Amniotic epithelial cell (primary cell): ENCODE results near the gene OR13J1.
A peak's percentile ranks its signal among the peaks of the same experiment; 100 is the strongest.
"Not testable (repeated sequence)": the region's sequence is repeated elsewhere in the genome, so short reads cannot be mapped to it uniquely, and the experiment has no call there.

Experiments
- DNase-seq: peaks from one replicate; pipeline ENCODE4 v3.0.0-alpha.2; 2010; ENCODE audit warnings: low read depth

Gene OR13J1, protein sequence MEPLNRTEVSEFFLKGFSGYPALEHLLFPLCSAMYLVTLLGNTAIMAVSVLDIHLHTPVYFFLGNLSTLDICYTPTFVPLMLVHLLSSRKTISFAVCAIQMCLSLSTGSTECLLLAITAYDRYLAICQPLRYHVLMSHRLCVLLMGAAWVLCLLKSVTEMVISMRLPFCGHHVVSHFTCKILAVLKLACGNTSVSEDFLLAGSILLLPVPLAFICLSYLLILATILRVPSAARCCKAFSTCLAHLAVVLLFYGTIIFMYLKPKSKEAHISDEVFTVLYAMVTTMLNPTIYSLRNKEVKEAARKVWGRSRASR

DNA sequence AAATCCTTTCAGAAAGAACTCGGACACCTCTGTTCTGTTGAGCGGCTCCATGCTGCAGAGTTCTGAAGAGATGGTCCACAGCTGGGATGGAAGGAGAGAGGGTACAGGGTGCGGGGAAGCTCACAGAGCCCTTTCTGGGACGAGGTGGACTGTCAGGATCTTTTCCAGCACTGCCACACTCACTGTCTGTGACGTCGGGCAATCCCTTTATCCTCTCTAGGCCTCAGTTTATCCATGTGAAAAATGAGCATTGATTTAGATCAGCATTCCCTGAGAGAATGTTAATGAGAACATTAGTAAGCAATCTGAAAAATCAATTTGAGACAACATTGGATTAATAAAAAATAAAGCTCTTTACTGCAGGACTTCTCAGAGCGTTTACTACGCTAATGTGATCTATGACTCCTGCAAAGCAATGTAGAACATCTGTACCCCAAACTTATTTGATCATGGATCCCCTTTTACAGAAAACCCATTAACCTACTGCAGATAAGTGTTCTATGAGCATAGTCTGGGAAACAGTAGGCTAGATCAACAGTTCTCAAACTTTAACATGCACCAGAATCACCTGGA lies at the start of gene OR13J1:
Gene OR13J1 (minus strand): TSS at position 51 of the 573 bp plus-strand sequence. CDS start 0 bp downstream, at position 51.
- DNase-seq = no peak

DNA sequence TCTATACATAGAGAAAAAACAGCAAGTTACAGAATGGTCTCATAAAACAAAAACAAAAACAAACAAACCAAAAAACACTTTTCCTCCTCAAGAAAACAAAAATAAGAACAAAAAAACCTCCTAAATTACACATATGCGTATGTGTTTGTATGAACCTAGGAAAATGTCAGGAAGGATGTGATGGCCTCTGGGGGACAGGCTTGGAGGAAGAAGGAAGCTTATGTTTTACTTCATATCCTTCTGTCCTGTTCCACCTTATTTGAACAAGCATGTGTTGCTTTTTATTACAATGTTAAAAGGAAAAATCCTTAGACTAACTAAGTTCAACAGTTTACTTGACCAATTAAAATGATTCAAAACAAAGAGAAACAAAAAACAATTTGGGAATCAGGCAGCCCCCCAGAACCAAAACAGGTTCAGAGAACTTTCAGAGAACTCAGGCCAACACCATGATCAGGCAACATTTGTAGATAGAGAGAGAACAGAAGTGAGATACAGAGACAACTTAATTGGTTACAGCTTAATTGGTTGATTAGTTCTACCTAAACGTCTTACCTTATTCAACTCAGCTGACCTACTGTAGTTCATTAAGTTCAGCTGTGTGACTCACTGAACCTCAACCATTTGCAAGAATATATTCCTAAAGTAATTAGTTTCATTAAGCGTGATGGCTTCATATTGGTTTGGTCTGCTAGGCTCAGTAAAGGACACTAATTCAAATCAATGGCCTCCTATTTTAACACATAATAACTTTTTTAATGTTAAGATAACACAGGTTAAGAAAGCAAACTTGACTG lies 49.2 kb upstream of the OR13J1 start:
- DNase-seq = no peak

DNA sequence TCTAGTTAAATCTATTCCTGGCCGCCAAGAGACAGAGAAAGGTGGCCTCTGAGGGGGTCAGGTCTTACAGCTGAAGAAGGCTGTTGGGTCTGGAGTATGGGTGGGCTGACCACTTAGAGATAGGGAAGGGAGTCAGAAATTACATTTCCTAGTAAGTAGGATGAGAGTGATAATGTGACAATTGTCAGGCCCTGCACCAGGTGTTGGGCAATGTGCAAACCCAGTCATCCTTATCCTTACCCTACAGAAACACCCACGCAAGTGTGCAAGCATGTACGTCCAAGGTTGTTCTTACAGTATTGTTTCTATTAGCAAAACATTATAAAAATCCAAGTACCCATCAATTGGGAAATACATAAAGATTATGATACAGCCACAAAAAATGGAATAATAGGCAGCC lies 48.6 kb upstream of the OR13J1 start:
- DNase-seq = no peak

DNA sequence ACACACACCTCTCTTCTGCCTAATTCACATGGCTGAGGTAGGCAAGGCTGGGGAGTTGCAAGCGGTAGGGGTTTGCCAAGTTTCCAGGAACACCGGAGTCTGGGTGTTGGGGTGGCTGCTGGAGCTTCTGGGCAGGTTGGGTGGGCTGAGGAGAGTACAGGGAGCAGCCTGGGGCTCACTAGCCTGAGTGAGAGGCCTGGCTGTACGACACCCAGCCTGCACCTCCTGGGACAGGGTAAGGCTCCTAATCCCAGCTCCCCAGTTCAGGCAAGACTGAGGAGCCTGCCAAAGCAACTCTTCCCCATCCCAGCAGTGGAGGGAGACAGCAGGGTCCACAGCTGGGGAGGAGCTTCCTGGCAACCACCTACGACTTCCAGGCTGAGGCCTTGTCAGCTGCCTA lies 47.1 kb upstream of the OR13J1 start:
- no peak for DNase-seq

DNA sequence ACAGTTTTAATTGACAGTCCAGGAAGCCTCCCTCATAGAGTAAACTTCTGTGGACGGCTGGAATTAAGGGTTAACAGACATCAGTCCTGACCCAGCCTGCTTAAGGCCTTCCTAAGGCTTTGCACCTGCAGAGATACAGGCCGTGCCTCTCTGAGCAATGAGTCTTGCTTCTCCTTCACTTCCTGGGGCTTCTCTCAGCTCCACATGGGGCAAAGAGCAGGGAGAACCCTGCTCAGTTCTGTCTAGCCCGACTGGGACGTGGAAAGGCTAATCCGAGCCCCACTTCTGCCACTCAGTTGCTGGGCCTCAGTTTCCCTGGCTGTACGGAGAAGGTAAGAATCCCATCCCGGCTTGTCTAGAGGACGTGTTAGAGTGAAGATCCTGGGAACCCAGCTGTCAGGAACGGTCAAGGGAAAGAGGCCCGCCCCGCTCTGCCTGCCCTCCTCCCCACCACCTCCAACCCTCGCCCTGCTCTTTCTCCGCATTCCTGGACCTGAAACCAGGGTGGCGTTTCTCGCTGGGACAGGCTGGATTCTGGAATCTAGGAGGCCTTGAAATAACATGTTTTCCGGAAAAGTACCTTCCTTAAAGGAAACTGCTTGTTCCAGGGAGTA lies 45.6 kb upstream of the OR13J1 start:
- DNase-seq = no peak

DNA sequence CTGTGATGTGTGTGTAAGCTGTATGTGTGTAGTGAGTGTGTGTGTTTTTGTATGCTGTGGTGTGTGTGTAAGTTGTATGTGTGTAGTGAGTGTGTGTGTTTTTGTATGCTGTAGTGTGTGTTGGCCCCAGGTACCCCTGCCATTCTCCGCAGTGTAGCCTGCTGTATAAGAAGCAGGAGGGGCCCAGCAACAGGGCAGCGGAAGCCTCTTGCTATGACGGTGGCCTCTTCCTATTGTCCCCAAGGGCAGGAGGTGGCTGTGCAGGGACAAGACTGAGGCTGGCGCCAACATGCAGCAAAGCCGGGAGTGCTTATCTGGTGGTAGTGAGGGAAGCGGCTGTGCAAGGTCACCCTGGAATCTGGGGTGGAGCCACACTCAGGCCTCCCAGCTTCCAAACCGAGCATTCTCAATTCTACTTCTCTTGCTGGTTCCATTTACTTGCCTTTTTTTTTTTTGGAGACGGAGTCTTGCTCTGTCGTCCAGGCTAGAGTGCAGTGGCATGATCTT lies 44.2 kb upstream of the OR13J1 start:
- peak; percentile 32 for DNase-seq

DNA sequence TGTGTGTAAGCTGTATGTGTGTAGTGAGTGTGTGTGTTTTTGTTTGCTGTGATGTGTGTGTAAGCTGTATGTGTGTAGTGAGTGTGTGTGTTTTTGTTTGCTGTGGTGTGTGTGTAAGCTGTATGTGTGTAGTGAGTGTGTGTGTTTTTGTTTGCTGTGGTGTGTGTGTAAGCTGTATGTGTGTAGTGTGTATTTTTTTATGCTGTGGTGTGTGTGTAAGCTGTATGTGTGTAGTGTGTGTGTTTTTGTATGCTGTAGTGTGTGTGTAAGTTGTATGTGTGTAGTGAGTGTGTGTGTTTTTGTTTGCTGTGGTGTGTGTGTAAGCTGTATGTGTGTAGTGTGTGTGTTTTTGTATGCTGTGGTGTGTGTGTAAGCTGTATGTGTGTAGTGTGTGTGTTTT lies 43.2 kb upstream of the OR13J1 start:
- not testable (repeated sequence) for DNase-seq

DNA sequence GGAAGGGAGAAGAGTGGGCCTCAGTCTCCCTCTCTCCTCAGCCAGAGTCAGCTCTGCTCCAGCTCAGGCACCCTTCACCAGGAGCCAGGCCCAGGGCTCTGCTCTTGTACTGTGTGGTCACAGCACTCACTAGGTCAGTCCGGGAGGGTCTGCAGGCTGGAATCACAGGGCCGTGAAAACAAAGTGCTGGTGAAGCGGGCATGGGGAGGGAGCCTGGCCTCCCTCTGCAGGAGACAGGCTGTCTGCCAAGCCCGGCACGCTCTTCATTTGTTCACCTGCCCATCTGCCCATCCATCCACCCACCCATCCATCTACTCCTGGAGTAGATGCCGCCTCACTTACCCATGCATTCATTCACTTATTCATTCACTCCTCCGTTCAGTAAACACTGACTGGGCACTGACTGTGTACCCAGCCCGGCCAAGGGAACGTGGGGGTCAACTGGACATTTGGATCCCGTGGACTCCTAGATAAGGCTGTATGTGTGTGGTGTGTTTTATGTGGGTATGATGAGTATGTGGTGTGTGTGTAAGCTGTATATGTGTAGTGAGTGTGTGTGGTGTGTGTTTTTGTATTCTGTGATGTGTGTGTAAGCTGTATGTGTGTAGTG lies 42.7 kb upstream of the OR13J1 start:
- DNase-seq = no peak

DNA sequence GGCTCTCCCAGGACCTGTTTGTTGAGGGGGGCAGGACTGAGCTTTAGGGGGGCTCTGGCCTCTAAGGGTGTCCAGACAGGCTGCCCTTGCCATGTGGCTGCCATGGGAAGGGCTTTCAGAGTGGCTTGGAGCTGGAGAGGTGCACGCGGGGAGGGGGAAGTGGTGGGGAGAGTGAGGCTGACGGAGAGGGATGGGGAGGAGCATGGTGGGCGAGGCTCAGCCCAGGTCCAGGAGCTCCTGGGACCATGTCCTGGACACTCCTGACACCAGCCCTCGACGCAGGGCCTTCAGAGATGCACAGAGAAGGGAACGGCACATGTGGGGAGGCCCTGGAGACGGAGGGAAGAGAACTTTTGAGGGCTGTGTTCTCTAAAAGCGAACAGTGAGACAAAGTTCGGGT lies 41.5 kb upstream of the OR13J1 start:
- DNase-seq = no peak

DNA sequence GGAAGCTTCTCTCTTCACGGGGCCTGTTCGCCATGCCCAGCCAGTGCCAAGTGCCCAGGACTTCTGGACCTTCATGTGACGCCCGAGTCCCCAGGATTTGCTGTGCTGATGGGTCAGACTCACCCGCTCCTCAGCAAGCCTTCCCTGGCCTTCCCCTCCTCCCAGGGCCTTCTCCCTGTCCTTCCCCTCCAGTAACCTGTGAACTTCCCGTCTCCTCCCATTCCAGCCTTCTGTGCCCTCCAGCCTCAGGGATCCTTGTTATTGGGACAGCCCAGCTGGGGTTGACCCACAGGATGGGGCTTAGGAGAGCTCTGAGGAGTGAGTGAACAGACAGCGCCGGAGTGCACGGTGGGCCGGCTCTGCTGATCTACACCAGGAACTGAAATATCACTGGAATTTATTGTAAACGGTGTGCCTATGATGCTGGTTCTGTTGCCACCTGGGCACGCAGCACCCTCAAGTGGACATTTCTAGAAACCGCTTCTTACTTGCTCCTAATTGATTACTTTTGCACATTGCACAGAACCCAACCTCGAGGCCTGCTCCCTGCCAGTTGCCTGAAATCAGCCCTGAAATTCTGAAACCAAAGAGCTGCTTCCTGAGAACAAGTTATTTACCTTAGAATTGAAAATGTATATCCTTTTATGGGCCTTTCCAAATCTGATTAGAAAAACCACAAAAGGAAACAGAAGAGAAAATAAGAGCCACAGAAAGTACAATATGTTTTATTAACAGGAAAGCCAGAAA lies 40.6 kb upstream of the OR13J1 start:
- peak; percentile 76 for DNase-seq

DNA sequence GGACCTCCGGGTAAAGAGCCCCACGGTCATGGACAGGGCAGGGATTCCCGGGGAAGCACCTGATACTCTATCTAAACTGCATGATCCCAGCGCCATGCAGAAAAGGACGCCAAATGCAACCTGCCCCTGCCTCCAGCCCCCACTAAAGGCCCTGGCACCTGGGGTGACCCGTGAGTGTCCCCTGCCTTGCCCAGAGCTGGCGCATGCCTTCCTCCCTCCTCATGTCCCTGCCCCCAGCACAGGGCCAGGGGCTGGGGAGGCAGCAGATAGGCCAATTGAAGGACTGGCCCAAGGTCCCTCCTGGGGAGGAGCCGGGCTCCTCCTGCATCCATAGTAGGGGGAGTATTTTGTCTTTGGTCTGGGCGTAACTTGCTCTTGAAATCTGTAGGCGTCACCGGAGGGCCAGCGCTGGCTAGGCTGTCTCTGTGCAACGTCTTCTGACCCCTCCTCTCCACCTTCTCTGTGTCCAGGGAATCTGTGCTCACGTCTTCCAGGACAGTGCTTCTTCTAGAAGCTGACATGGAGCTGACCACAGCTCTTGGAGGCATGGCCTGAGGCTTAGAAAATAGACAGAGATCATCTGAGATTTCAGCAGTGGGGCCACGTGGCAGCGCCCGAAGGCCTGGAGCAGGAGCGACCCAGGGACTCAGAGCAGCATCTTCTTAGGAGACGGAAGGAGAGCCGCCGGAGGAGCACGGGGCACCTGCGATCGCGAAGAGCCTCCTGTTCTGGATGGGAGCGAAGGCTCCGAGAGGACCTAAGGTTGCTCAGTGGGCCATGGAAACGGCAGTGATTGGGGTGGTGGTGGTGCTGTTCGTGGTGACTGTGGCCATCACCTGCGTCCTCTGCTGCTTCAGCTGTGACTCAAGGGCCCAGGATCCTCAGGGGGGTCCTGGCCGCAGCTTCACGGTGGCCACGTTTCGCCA lies 39.7 kb upstream of the OR13J1 start:
- no peak for DNase-seq

DNA sequence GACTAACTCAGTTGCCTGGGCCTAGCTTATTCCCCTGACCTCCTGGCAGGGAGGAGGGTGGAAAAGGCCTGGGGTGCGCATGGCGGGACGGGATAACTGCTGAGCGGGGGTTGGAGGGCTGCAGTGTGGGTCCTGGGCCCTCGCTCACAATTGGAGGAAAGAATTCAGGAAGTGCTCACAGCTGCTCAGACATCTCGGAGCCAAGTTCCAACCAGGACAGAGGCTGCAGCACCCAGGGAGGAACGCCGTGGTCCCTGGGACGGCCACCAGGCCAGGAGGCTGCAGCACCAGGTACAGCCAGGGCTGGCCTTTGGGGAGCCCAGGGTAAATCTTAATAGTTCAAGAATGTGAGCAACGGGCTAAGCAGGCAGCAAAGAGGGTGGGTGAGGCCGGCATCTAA lies 39.1 kb upstream of the OR13J1 start, which contains the start of gene SPAAR:
Gene SPAAR (plus strand): TSS at position 217 of the 400 bp plus-strand sequence. CDS start 974 bp downstream, outside the sequence.
- no peak for DNase-seq

DNA sequence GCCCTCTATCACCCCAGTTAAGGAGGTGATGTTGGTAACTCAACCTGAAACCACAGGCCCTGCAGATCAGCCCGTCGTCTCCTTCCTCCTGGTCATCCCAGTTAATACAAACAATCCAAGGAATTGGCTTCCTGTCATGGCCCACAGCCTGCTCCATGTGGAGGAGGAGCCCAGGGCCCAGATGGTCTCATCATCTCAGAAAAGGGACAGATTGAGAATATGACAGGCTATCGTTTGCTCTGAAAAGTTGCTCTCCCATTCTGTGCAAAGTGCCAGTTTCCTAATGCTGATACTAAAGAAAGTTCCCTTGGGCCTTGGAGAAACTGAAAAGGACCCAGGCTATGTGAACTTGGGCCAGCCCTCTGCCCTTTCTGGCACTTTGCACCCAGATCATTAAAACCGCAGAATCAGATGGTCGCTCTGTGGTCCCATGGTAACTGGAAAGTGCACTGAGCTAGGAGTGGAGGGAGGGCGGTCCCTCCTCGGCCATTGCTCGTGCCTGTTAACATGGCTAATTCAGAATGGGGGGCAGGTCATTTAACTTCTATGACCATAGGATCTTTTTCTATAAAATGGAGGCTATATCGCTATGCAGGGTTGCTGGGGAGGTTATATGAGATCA lies 38.4 kb upstream of the OR13J1 start:
- no peak for DNase-seq

DNA sequence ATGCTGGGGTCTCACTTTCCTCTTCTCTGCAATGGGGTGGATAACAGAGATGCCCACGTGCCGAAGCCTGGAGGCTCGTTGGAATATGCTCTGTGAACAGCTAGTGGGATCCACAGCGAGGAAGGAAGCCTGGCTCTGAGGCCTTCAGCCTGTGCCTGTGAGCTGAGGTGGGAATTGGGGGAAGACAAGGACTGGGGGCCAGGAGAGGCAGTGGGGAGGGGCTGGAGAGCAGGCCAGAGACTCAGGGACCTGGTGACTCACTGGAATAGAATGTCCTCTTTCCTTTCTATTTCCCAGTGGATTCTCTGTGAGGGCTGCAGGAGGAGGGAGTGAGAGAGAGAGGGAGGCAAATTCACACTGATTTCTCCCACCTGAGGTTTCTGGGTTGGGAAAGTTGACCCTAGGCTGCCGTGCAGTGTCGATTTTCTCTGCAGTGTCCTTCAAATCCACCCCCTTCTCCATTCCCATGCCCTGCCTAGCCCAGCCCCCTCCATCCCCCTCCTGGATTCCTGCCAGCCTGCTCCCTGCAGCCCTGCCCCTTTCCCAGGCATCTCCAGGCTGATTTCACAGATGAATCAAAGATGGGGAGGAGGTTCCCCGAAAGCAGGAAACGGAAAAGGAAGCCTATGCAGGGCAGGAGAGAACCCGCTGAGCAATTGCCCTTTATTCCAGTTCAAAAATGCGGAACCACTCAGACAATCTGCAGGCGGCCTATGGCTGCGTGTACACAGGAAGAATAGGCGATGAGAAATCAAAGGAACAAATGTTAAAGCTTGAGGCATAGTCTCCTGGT lies 37.7 kb upstream of the OR13J1 start:
- DNase-seq = peak; percentile 97

DNA sequence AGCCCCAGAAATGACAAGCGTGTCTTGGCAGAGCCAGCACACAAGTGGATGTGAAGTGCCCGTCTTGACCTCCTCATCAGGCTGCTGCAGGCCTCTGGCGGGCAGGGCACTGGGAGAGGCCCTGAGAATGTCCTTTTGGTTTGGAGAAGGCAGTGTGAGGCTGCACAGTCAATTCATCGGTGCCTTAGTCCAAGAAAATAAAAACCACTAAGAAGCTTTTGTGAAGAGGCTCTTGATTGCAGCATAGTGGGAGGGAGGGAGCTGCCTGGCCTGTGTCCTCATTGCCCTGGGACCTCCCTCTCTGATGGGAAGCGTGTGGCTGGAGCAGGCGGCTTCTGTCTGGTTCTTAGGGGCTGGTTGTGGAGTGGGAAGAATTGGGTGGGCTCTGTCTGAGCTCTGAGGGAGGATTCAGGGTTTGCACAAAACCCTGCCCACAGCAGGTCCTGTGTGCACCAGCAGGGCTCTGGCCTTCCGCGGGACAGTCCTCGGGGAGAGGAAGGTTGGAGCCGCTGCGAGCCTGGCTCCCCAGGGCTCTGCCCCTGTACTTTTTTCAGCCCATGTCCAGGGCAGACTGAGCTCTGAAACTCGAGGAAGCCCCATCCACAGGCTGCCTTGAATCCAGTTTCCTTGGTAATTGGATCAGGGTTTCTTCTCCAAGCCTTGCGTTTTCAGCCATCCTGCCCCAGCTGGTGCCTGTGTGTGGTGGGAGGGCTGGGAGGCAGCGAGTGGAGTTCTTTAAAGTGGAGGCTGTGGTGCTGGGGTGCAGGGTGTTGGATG lies 36.9 kb upstream of the OR13J1 start:
- peak; percentile 94 for DNase-seq

DNA sequence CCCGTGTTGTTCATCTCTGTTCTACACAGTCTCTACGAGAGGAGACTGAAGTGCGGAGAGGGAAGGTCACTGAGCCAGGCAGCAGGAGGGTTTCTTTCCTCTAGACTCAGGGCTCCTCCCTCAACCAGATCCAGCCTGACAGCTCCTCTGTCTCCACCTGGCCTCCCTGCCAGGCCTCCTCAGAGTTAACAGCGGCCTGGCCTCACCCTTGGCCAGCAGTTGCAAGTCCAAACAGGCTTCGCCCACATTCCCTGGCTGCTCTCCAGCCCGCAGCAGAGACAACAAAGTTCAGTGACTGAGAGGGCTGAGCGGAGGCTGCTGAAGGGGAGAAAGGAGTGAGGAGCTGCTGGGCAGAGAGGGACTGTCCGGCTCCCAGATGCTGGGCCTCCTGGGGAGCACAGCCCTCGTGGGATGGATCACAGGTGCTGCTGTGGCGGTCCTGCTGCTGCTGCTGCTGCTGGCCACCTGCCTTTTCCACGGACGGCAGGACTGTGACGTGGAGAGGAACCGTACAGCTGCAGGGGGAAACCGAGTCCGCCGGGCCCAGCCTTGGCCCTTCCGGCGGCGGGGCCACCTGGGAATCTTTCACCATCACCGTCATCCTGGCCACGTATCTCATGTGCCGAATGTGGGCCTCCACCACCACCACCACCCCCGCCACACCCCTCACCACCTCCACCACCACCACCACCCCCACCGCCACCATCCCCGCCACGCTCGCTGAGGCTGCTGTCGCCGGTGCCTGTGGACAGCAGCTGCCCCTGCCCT lies 35.9 kb upstream of the OR13J1 start, which contains the start of gene HRCT1:
Gene HRCT1 (plus strand): TSS at position 291 of the 768 bp plus-strand sequence. CDS start 86 bp downstream, at position 377.
- peak; percentile 96 for DNase-seq
